Uterus (tissue), 4 donors: ENCODE measurements around the gene DIAPH2. TPM values are rescaled to one million over a fixed set of nuclear protein-coding genes. Genes with fewer than 3 reads are reported as not detected.

Source experiments
- DNase-seq, 2 donors: peaks; one replicate each; pipeline ENCODE4 v3.0.0-alpha.2; 2019 to 2020
- H3K27ac ChIP-seq, 2 donors: fragments of 200-600 bp; sonication (generic); 1 replicate in 1 of 2; 2 replicates in 1 of 2; pipeline ENCODE4 v1.5.1; 2016 to 2018
- H3K27me3 ChIP-seq, 2 donors: fragments of 200-600 bp; sonication (generic); one replicate each; pipeline ENCODE4 v1.5.1; 2018 to 2019; ENCODE audit warnings: control low read depth in 1 of 2
- H3K36me3 ChIP-seq, 2 donors: fragments of 200-600 bp; sonication (generic); one replicate each; pipeline ENCODE4 v1.5.1; 2019; ENCODE audit warnings: control low read depth in 1 of 2
- H3K4me1 ChIP-seq, 2 donors: fragments of 200-600 bp; sonication (generic); one replicate each; pipeline ENCODE4 v1.5.1; 2018 to 2019; ENCODE audit warnings: control low read depth in 1 of 2
- H3K4me3 ChIP-seq, 2 donors: fragments of 200-600 bp; sonication (generic); 1 replicate in 1 of 2; 2 replicates in 1 of 2; pipeline ENCODE4 v1.5.1; 2018 to 2019; ENCODE audit warnings: mild to moderate bottlenecking in 1 of 2
- H3K9me3 ChIP-seq, 2 donors: fragments of 200-600 bp; sonication (generic); one replicate each; pipeline ENCODE4 v1.5.1; 2019; ENCODE audit warnings: control low read depth in 1 of 2
- POLR2A ChIP-seq, 2 donors: fragments of 450-650 bp; IDR thresholded peaks; one replicate each; pipeline ENCODE4 v1.6.1; 2016; ENCODE audit warnings: antibody characterized with exemption in 2 of 2, mild to moderate bottlenecking in 1 of 2, moderate library complexity in 1 of 2
- intact Hi-C: fragments of 100-400 bp; cut with DNase I; formaldehyde crosslinking; loops from one replicate; pipeline ENCODE4 v1.15.1; 2023; ENCODE audit warnings: low total_unique reads
- total RNA-seq, 4 donors: library from RNA; depleted of rRNA in 3 of 4; stranded (reverse); fragments of >200 nt in 3 of 4; gene quantifications; one replicate each; pipeline versions ENCODE4 v1.1.0 to v1.2.4, GENCODE V29; 2014 to 2023
- TF ChIP-seq, protein P1 (sequence below), 4 experiments: fragments of 200-600 bp in 2 of 4; fragments of 450-650 bp in 2 of 4; sonication (generic) in 2 of 4; IDR thresholded peaks; one replicate each; pipeline ENCODE4 v1.5.1; 2016 to 2019; ENCODE audit warnings: antibody characterized with exemption in 4 of 4, mild to moderate bottlenecking in 2 of 4, moderate library complexity in 1 of 4
- donor health status: DM: yes; HTN: yes; CAD: no.

DIAPH2 gene
- total RNA-seq, 4 donors from 2014 or later, result 16.7 to 41.5 (median 30.3) TPM

DNA sequence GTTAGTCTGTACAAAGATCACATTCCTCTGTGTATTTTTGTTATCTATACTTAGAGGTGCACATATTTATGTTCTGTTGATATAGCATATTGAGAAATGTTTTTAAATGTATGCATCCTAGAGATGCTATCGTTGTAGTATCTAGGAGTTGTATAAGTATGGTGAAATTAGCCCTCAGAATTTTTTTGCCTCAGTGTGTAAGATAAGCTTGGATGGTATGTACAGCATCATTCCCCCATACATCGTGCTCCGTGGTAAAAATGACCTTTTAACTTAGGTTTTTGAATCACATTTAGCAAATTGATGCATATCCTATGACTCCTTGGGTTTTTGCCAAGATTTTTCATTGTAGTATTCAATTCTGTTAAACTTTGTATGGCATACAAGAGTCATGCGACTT is 312.6 kb downstream of the DIAPH2 start:
- Histone ChIP-seq H3K9me3 (no peaks in the 10 kb centered on the region), H3K27me3 (no peaks in the 10 kb centered on the region), H3K4me3 (no peak overlapping the region), H3K36me3 (no peaks in the 10 kb centered on the region), H3K4me1 (no peaks in the 10 kb centered on the region), H3K27ac (no peak overlapping the region)
- TF ChIP-seq POLR2A (IDR thresholded peaks at IDR 0.05), result no peak
- TF ChIP-seq, protein P1, sequence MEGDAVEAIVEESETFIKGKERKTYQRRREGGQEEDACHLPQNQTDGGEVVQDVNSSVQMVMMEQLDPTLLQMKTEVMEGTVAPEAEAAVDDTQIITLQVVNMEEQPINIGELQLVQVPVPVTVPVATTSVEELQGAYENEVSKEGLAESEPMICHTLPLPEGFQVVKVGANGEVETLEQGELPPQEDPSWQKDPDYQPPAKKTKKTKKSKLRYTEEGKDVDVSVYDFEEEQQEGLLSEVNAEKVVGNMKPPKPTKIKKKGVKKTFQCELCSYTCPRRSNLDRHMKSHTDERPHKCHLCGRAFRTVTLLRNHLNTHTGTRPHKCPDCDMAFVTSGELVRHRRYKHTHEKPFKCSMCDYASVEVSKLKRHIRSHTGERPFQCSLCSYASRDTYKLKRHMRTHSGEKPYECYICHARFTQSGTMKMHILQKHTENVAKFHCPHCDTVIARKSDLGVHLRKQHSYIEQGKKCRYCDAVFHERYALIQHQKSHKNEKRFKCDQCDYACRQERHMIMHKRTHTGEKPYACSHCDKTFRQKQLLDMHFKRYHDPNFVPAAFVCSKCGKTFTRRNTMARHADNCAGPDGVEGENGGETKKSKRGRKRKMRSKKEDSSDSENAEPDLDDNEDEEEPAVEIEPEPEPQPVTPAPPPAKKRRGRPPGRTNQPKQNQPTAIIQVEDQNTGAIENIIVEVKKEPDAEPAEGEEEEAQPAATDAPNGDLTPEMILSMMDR (IDR thresholded peaks at IDR 0.05), result no peak
- intact Hi-C loops, result no loop called here
- no peak for DNase-seq

DNA sequence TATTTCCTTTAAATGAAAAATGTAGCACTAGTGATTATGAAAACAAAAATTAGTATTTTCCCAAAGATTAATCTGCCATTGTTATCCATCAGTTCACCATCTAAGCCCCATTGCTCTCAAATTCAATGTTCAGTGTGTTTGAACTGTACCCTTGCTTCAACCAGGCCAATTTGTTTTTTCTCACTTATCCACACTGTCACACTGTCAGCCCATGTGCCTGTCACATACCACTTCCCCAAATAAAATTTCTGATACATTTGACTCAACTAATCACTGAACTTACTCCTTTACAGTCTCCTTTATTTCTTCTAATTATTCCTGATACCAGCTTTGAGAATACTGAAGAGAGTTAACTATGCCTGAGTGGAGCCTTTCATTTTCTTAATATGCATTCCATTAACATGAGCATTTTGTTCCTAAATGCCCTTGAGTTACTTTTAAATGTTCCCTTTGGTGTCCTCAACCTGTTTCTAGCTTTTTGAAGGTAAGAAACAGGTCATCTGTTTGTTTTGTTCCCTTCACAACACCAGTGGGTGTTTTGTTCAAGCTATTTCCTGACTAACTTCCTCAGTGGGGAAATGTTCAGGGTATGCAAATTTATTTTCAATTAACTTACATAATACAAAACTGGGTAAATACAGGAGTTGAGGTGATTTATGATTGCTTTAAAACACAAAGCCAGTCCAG is 316.2 kb downstream of the DIAPH2 start:
- H3K4me1 ChIP-seq, result no peaks in the 10 kb centered on the region
- H3K9me3 ChIP-seq, result no peaks in the 10 kb centered on the region
- no peaks in the 10 kb centered on the region for H3K36me3 ChIP-seq
- no peak overlapping the region for H3K4me3 ChIP-seq
- no peaks in the 10 kb centered on the region for H3K27me3 ChIP-seq
- DNase-seq, result no peak
- no peak for TF ChIP-seq POLR2A (IDR thresholded peaks at IDR 0.05)
- TF ChIP-seq, protein P1 (IDR thresholded peaks at IDR 0.05), result no peak
- intact Hi-C loops, result no loop called here
- H3K27ac ChIP-seq, result no peak overlapping the region

DNA sequence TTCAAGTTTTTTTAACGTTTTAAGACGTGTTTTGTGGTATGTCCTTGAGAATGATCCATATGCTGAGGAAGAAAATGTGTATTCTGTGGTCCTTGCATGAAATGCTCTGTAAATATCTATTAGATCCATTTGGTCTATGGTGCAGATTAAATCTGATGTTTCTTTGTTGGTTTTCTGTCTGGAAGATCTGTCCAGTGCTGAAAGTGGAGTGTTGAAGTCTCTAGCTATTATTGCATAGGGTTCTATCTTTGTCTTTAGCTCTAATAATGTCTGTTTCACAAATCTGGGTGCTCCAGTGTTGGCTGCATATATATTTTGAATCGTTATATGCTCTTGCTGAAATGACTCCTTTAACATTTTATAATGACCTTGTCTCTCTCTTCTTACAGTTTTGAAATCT is 321.5 kb downstream of the DIAPH2 start:
- TF ChIP-seq, protein P1 (IDR thresholded peaks at IDR 0.05), result no peak
- no peak for TF ChIP-seq POLR2A (IDR thresholded peaks at IDR 0.05)
- Histone ChIP-seq H3K27ac (no peak overlapping the region), H3K4me1 (no peaks in the 10 kb centered on the region), H3K4me3 (no peak overlapping the region), H3K36me3 (no peaks in the 10 kb centered on the region), H3K9me3 (no peaks in the 10 kb centered on the region), H3K27me3 (no peaks in the 10 kb centered on the region)
- intact Hi-C loops, result no loop called here
- no peak for DNase-seq

DNA sequence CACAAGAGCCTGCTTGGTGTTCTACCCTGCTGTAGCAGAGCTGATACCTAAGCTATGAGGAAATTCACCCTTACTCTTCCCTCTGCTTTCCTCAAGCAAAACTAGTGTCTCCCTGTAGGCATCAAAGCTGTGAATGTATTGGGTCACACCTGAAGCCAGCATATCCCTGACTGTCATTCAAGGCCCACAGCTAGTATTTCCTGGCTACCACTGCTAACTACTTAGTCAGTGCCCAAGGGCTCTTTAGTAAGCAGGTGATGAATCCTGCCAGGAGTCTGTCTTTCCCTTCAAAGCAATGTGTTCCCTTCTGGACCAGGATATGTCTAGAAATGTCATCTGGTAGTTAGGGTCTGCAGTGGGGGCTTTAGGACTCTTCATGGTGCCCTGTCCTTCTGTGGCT is 324.7 kb downstream of the DIAPH2 start:
- Histone ChIP-seq H3K27ac (no peak overlapping the region), H3K9me3 (no peaks in the 10 kb centered on the region), H3K4me3 (no peak overlapping the region), H3K36me3 (no peaks in the 10 kb centered on the region), H3K4me1 (no peaks in the 10 kb centered on the region), H3K27me3 (no peaks in the 10 kb centered on the region)
- TF ChIP-seq, protein P1 (IDR thresholded peaks at IDR 0.05), result no peak
- TF ChIP-seq POLR2A (IDR thresholded peaks at IDR 0.05), result no peak
- intact Hi-C loops, result no loop called here
- no peak for DNase-seq

DNA sequence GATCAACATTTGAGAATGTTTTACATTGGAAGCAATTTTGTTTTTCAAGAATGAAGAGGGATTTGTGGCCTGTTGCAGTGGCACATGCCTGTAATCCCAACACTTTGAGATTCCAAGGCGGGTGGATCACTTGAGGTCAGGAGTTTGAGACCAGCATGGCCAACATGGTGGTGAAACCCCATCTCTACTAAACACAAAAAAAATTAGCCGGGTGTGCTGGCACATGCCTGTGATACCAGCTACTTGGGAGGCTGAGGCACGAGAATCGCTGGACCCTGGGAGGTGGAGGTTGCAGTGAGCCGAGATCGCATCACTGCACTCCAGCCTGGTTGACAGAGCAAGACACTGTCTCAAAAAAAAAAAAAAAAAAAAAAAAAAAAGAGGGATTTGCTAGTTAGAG is 326.9 kb downstream of the DIAPH2 start:
- Histone ChIP-seq H3K4me3 (no peak overlapping the region), H3K4me1 (no peaks in the 10 kb centered on the region), H3K36me3 (no peaks in the 10 kb centered on the region), H3K9me3 (no peaks in the 10 kb centered on the region), H3K27me3 (no peaks in the 10 kb centered on the region), H3K27ac (no peak overlapping the region)
- TF ChIP-seq POLR2A (IDR thresholded peaks at IDR 0.05), result no peak
- TF ChIP-seq, protein P1 (IDR thresholded peaks at IDR 0.05), result no peak
- intact Hi-C loops, result no loop called here
- no peak for DNase-seq
